Astrocyte (in vitro differentiated cells and primary cell): Measurements from ENCODE around the gene SNX10.

ENCODE experiments used
- EZH2 ChIP-seq: IDR thresholded peaks from 2 replicates; pipeline ENCODE4 v1.6.1; 2012; ENCODE audit warnings: mild to moderate bottlenecking, low read length, inconsistent platforms; ENCODE audit not compliant: insufficient read depth
- TF ChIP-seq, protein P1 (sequence below): IDR thresholded peaks from 2 replicates; pipeline ENCODE4 v1.5.1; 2011; ENCODE audit warnings: low read depth, mild to moderate bottlenecking, inconsistent platforms, low read length, moderate library complexity; ENCODE audit not compliant: insufficient read depth

DNA sequence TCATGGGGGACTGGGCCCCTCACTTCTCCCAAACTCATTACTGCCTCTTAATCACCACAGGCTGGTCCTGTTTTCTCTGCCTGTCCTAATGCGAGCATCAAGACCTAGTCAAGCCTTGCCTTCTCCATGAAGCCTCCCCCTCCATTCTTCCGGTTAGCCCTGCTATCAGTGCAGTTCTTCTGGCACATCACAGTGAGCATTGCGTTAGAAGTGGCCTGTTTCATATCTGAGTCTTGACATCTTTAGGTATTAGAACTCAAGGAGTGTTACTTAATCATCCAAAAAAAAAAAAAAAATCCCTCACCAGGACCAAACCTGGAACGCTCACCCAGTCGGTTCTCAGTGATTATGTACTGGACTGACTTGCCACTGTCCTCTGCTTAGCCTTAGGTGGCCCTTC lies 17.4 kb downstream of the SNX10 start:
- TF ChIP-seq, protein P1, sequence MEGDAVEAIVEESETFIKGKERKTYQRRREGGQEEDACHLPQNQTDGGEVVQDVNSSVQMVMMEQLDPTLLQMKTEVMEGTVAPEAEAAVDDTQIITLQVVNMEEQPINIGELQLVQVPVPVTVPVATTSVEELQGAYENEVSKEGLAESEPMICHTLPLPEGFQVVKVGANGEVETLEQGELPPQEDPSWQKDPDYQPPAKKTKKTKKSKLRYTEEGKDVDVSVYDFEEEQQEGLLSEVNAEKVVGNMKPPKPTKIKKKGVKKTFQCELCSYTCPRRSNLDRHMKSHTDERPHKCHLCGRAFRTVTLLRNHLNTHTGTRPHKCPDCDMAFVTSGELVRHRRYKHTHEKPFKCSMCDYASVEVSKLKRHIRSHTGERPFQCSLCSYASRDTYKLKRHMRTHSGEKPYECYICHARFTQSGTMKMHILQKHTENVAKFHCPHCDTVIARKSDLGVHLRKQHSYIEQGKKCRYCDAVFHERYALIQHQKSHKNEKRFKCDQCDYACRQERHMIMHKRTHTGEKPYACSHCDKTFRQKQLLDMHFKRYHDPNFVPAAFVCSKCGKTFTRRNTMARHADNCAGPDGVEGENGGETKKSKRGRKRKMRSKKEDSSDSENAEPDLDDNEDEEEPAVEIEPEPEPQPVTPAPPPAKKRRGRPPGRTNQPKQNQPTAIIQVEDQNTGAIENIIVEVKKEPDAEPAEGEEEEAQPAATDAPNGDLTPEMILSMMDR: no peak
- TF ChIP-seq EZH2: no peak
